IMR-90 (cell line): Measurements from ENCODE around the gene FANCL. TPM values are rescaled to one million over a fixed set of nuclear protein-coding genes. Genes with fewer than 3 reads are reported as not detected.

Experiments used
- ATAC-seq: fragments of 200-7000 bp; cut with Tn5 transposase; 2 replicates; pipeline ENCODE4 v1.9.1; 2020; ENCODE audit warnings: low read depth, mild to moderate bottlenecking, moderate library complexity
- BruUV-seq: library from RNA; stranded (reverse); fragments of 400-500 nt; replicated peaks from 2 replicates; lab custom pipeline; 2021; lab: Mats Ljungman, UMichigan
- CTCF ChIA-PET: fragments of 300-600 bp; formaldehyde crosslinking; extraction: SDS; loops from one replicate; lab custom pipeline; 2021; ENCODE audit warnings: antibody characterized with exemption; lab: Yijun Ruan, JAX
- POLR2A ChIA-PET: fragments of 300-600 bp; sonication (Branson Sonifier 250); formaldehyde crosslinking; loops from one replicate; lab custom pipeline; 2022; ENCODE audit warnings: antibody characterized with exemption; ENCODE audit not compliant: unreplicated experiment; lab: Charles Lee
- DNase-seq: peaks from one replicate; pipeline ENCODE4 v3.0.0; 2013
- H2AFZ ChIP-seq: replicated peaks from 2 replicates; pipeline ENCODE3; 2013; ENCODE audit warnings: low read length, mild to moderate bottlenecking; ENCODE audit not compliant: poor library complexity
- H2AK5ac ChIP-seq: 2 replicates; pipeline ENCODE4 v1.6.1; 2013; ENCODE audit warnings: low read depth, low read length, inconsistent platforms
- H2AK9ac ChIP-seq: replicated peaks from 2 replicates; pipeline ENCODE3; 2013; ENCODE audit warnings: mild to moderate bottlenecking, low read depth, low read length, moderate library complexity; ENCODE audit not compliant: poor library complexity
- H2BK120ac ChIP-seq: 2 replicates; pipeline ENCODE4 v1.6.1; 2013; ENCODE audit warnings: low read depth, low read length, inconsistent platforms
- H2BK15ac ChIP-seq: 3 replicates; pipeline ENCODE4 v1.6.1; 2013; ENCODE audit warnings: low read depth, low read length, inconsistent platforms
- H2BK20ac ChIP-seq: 2 replicates; pipeline ENCODE4 v1.6.1; 2013; ENCODE audit warnings: low read depth, mild to moderate bottlenecking, inconsistent platforms, low read length, moderate library complexity
- H2BK5ac ChIP-seq: 2 replicates; pipeline ENCODE4 v1.6.1; 2013; ENCODE audit warnings: mild to moderate bottlenecking, low read depth, low read length, inconsistent platforms; ENCODE audit not compliant: poor library complexity, severe bottlenecking
- H3K14ac ChIP-seq: replicated peaks from 2 replicates; pipeline ENCODE4 v1.6.1; 2013; ENCODE audit warnings: low read depth, low read length, inconsistent platforms
- H3K18ac ChIP-seq: 2 replicates; pipeline ENCODE4 v1.6.1; 2013; ENCODE audit warnings: low read depth, low read length, control low read depth
- H3K23ac ChIP-seq: 2 replicates; pipeline ENCODE4 v1.6.1; 2013; ENCODE audit warnings: low read depth, low read length, inconsistent platforms
- H3K27ac ChIP-seq: 2 replicates; pipeline ENCODE4 v1.5.1; 2013; ENCODE audit warnings: mild to moderate bottlenecking, control low read depth, low read length; ENCODE audit not compliant: insufficient read depth
- H3K27me3 ChIP-seq: 2 replicates; pipeline ENCODE4 v1.6.1; 2013; ENCODE audit warnings: low read length; ENCODE audit not compliant: control insufficient read depth, insufficient read depth
- H3K36me3 ChIP-seq: 2 replicates; pipeline ENCODE4 v1.6.1; 2013; ENCODE audit warnings: low read length, mixed read lengths; ENCODE audit not compliant: control insufficient read depth, insufficient read depth
- H3K4ac ChIP-seq: 2 replicates; pipeline ENCODE4 v1.6.1; 2013; ENCODE audit warnings: low read depth, low read length, inconsistent platforms
- H3K4me1 ChIP-seq: 2 replicates; pipeline ENCODE4 v1.6.1; 2013; ENCODE audit warnings: low read length, mixed read lengths; ENCODE audit not compliant: control insufficient read depth, insufficient read depth
- H3K4me2 ChIP-seq: 2 replicates; pipeline ENCODE4 v1.6.1; 2013; ENCODE audit warnings: low read depth, mild to moderate bottlenecking, control low read depth, low read length, moderate library complexity
- H3K4me3 ChIP-seq: 2 replicates; pipeline ENCODE4 v1.5.1; 2013; ENCODE audit warnings: low read depth, mild to moderate bottlenecking, control low read depth, low read length, moderate library complexity; ENCODE audit not compliant: insufficient read depth
- H3K56ac ChIP-seq: 2 replicates; pipeline ENCODE4 v1.6.1; 2013; ENCODE audit warnings: low read length, inconsistent platforms; ENCODE audit not compliant: insufficient read depth; ENCODE audit errors: extremely low read depth
- H3K79me1 ChIP-seq, 2 experiments: 2 replicates each; pipeline ENCODE4 v1.6.1; 2013; ENCODE audit warnings: low read length in 2 of 2, inconsistent platforms in 1 of 2, low read depth in 1 of 2
- H3K9ac ChIP-seq: 2 replicates; pipeline ENCODE4 v1.6.1; 2013; ENCODE audit warnings: low read depth, low read length, control low read depth
- H3K9me1 ChIP-seq: 2 replicates; pipeline ENCODE4 v1.6.1; 2013; ENCODE audit warnings: low read length, inconsistent platforms; ENCODE audit not compliant: insufficient read depth
- H3K9me3 ChIP-seq: 2 replicates; pipeline ENCODE4 v1.6.1; 2013; ENCODE audit warnings: low read length; ENCODE audit not compliant: control insufficient read depth, insufficient read depth
- H4K20me1 ChIP-seq: 2 replicates; pipeline ENCODE4 v1.6.1; 2013; ENCODE audit warnings: low read length, inconsistent platforms; ENCODE audit not compliant: insufficient read depth
- H4K5ac ChIP-seq: 2 replicates; pipeline ENCODE4 v1.6.1; 2013; ENCODE audit warnings: mild to moderate bottlenecking, low read depth, low read length, control low read depth
- H4K8ac ChIP-seq, 2 experiments: 2 replicates each; pipeline ENCODE4 v1.6.1; 2013; ENCODE audit warnings: low read depth in 2 of 2, low read length in 2 of 2, control low read depth in 1 of 2, inconsistent platforms in 1 of 2
- H4K91ac ChIP-seq: 2 replicates; pipeline ENCODE4 v1.6.1; 2013; ENCODE audit warnings: low read depth, low read length, inconsistent platforms; ENCODE audit not compliant: insufficient read depth
- BHLHE40 ChIP-seq: fragments of 150-350 bp; IDR thresholded peaks from 2 replicates; pipeline ENCODE4 v1.6.1; 2016; ENCODE audit warnings: mild to moderate bottlenecking, low read depth, low read length
- MAFK ChIP-seq: IDR thresholded peaks from 2 replicates; pipeline ENCODE4 v1.6.1; 2012; ENCODE audit warnings: low read depth, low read length, improper control_type of control experiment
- POLR2A ChIP-seq: IDR thresholded peaks from 2 replicates; pipeline ENCODE4 v1.6.1; 2012; ENCODE audit warnings: mild to moderate bottlenecking, low read depth, low read length
- RAD21 ChIP-seq: IDR thresholded peaks from 2 replicates; pipeline ENCODE4 v1.6.1; 2012; ENCODE audit warnings: low read length, improper control_type of control experiment
- RFX5 ChIP-seq: IDR thresholded peaks from 2 replicates; pipeline ENCODE4 v1.8.0; 2012; ENCODE audit warnings: low read depth, mild to moderate bottlenecking, low read length, moderate library complexity
- SMC3 ChIP-seq: fragments of 150-350 bp; IDR thresholded peaks from 2 replicates; pipeline ENCODE4 v1.6.1; 2016; ENCODE audit warnings: low read depth, mild to moderate bottlenecking, antibody characterized with exemption, low read length, moderate library complexity
- WGBS, 2 experiments: methylation state at CpG; one replicate each; pipeline versions ENCODE4 v1.1.5 to v1.1.7; 2013; ENCODE audit warnings: missing lambda C conversion rate in 2 of 2; ENCODE audit not compliant: insufficient read length in 1 of 2; ENCODE audit errors: extremely low coverage in 2 of 2; 5-methylcytosine and 5-hydroxymethylcytosine counted together
- dilution Hi-C: fragments of 300-500 bp; cut with HindIII; formaldehyde crosslinking; loops from one replicate; pipeline ENCODE4 v1.14.3; 2018; ENCODE audit warnings: low sequenced_read_pairs; ENCODE audit not compliant: unreplicated experiment
- in situ Hi-C: fragments of 300-500 bp; cut with MboI; formaldehyde crosslinking; loops from 3 replicates; pipeline ENCODE4 v1.14.3; 2019; ENCODE audit warnings: low sequenced_read_pairs, inconsistent platforms, mixed read lengths
- intact Hi-C: fragments of 100-400 bp; cut with micrococcal nuclease; formaldehyde crosslinking; loops from 2 replicates; pipeline ENCODE4 v1.10.0; 2022
- polyA plus RNA-seq, 3 experiments: library from polyadenylated mRNA; depleted of rRNA; stranded (reverse); fragments of >200 nt; gene quantifications; 2 replicates each; pipeline ENCODE4 v1.2.3, GENCODE V29; 2012; ENCODE audit warnings: low replicate concordance in 1 of 3
- total RNA-seq: library from RNA; depleted of rRNA; stranded (reverse); fragments of >200 nt; gene quantifications from 2 replicates; pipeline ENCODE4 v1.2.3, GENCODE V29; 2012
- TF ChIP-seq, protein P1 (sequence below): conservative IDR thresholded peaks from 2 replicates; pipeline ENCODE4 v1.5.1; 2012; ENCODE audit warnings: mild to moderate bottlenecking, low read depth, low read length, improper control_type of control experiment
- TF ChIP-seq, protein P2 (sequence below): fragments of 150-350 bp; IDR thresholded peaks from 2 replicates; pipeline ENCODE4 v1.6.1; 2017; ENCODE audit warnings: mild to moderate bottlenecking, antibody characterized with exemption, low read length, low read depth

Gene FANCL
- total and polyA plus RNA-seq, 2 of the 4 experiments (the other 2 are of a cell fraction): 9.0 to 12.7 TPM

DNA sequence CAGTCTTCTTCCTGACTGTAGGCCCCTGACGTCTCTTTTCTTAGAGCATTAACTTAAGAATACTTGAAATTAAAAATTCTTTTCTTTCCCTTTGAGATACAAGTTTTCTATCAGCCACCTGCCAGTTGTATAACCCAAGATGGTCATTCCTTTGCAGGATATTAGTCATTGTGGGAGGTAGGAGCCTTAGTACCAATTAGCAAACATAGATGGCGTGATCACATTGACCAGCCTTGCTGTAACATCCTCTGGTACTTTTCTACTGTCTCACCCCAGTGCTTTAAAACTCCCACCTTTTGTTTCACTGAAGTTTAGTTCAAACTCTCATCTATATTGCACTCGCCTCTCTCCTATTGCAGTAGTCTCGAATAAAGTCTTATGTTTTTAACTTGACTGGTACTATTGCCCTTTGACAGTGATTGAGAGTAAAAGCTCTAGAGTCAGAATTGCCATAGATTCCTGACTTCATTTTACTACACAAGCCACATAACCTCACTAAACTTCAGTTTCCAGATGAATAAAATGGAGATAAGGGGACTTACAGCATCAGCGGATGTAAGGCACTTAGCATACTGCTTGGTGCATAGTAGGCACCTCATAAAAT, 120.4 kb downstream of the FANCL start:
- Histone ChIP-seq H4K5ac (no peak overlapping the region), H2BK120ac (no peak overlapping the region), H3K23ac (no peak overlapping the region), H3K36me3 (no peaks in the 10 kb centered on the region), H3K27ac (no peak overlapping the region), H2BK15ac (no peak overlapping the region), H3K9me3 (no peaks in the 10 kb centered on the region), H3K27me3 (no peaks in the 10 kb centered on the region), H3K4me3 (no peak overlapping the region), H3K56ac (no peak overlapping the region), H2AK9ac (no peak overlapping the region), H4K91ac (no peak overlapping the region), H3K9ac (no peak overlapping the region), H3K4me1 (no peaks in the 10 kb centered on the region), H3K9me1 (peaks cover 3% of the 10 kb centered on the region; the same call in 1 of the 2 replicates), H2AK5ac (no peak overlapping the region), H2AFZ (no peak overlapping the region), H3K4me2 (no peak overlapping the region), H4K8ac (no peak overlapping the region), H2BK20ac (no peak overlapping the region), H3K4ac (no peak overlapping the region), H2BK5ac (no peak overlapping the region), H4K20me1 (no peaks in the 10 kb centered on the region), H3K18ac (no peak overlapping the region), H3K79me1 (peaks cover 5 to 7% of the 10 kb centered on the region in 2 experiments; a peak in 1 of 4 replicates), H3K14ac (no peak overlapping the region)
- dilution Hi-C loops: no loop called here
- no peak for DNase-seq
- ATAC-seq: no peak
- ChIA-PET POLR2A (no interaction called here), CTCF (no interaction called here)
- in situ Hi-C loops: no loop called here
- WGBS, 2 experiments: no CpG with 5 or more reads among the region's 5 CpGs
- intact Hi-C loops: no loop called here
- BruUV-seq: no TSS peak
- TF ChIP-seq POLR2A: no peak
- no peak for TF ChIP-seq RFX5
- no peak for TF ChIP-seq MAFK
- TF ChIP-seq, protein P1, sequence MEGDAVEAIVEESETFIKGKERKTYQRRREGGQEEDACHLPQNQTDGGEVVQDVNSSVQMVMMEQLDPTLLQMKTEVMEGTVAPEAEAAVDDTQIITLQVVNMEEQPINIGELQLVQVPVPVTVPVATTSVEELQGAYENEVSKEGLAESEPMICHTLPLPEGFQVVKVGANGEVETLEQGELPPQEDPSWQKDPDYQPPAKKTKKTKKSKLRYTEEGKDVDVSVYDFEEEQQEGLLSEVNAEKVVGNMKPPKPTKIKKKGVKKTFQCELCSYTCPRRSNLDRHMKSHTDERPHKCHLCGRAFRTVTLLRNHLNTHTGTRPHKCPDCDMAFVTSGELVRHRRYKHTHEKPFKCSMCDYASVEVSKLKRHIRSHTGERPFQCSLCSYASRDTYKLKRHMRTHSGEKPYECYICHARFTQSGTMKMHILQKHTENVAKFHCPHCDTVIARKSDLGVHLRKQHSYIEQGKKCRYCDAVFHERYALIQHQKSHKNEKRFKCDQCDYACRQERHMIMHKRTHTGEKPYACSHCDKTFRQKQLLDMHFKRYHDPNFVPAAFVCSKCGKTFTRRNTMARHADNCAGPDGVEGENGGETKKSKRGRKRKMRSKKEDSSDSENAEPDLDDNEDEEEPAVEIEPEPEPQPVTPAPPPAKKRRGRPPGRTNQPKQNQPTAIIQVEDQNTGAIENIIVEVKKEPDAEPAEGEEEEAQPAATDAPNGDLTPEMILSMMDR: no peak
- TF ChIP-seq SMC3: no peak
- TF ChIP-seq, protein P2, sequence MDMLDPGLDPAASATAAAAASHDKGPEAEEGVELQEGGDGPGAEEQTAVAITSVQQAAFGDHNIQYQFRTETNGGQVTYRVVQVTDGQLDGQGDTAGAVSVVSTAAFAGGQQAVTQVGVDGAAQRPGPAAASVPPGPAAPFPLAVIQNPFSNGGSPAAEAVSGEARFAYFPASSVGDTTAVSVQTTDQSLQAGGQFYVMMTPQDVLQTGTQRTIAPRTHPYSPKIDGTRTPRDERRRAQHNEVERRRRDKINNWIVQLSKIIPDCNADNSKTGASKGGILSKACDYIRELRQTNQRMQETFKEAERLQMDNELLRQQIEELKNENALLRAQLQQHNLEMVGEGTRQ: no peak
- TF ChIP-seq BHLHE40: no peak
- no peak for TF ChIP-seq RAD21
